Stimulated activated CD4-positive, alpha-beta T cell treated with anti-CD3 and anti-CD28 coated beads, Interleukin-4, amount 100 ng/mL, for 48 hours (primary cell): ENCODE results near the gene CELF6.
A peak's percentile ranks its signal among the peaks of the same experiment; 100 is the strongest.
"Not testable (repeated sequence)": the region's sequence is repeated elsewhere in the genome, so short reads cannot be mapped to it uniquely, and the experiment has no call there.

Source experiments
- DNase-seq, 2 donors: peaks; one replicate each; pipeline ENCODE4 v3.0.0-alpha.2; 2020; ENCODE audit warnings: low read depth in 2 of 2

CELF6 gene

GRCh38 chr15:72315706-72316370, 4.1 kb downstream of the CELF6 start:
- no peak for DNase-seq

DNA sequence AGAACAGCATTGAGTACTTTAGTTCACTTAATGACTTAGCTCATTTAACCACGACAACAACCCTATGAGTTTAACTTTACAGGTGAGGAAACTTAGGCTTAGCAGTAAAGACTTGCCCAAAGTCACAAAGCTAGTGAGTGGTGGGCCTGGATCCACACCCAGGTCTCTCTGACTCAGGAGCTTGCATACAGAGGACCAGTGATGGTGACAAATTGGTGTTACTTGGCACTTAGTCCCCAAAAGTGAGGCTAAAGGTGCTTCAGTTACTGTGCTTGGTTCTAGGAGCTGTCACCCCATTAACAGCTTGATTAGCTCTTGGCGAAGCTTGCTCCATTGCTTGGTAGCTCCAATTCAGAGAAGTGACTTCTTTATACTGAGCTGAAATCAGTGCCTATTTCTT, 6.1 kb downstream of the CELF6 start:
- no peak for DNase-seq

DNA sequence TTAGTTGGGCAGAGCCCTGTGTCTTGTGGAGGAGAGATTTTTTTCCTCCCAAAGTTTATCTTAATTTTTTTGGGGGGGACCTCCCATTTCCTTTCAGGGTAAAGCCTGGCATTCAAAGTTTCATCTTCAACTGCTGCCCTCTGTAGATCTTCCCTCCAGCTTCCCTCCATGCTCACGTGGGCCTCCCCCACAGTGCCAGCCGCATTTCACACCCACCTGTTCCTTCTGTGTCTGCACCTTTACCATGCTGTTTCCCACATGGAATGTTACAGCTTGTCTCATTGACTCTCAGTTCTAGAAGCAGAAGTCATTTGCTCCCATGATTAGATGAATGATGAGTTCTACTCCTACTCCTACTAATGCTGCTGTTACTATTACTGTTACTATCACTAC, 6.5 kb downstream of the CELF6 start:
- no peak for DNase-seq

DNA sequence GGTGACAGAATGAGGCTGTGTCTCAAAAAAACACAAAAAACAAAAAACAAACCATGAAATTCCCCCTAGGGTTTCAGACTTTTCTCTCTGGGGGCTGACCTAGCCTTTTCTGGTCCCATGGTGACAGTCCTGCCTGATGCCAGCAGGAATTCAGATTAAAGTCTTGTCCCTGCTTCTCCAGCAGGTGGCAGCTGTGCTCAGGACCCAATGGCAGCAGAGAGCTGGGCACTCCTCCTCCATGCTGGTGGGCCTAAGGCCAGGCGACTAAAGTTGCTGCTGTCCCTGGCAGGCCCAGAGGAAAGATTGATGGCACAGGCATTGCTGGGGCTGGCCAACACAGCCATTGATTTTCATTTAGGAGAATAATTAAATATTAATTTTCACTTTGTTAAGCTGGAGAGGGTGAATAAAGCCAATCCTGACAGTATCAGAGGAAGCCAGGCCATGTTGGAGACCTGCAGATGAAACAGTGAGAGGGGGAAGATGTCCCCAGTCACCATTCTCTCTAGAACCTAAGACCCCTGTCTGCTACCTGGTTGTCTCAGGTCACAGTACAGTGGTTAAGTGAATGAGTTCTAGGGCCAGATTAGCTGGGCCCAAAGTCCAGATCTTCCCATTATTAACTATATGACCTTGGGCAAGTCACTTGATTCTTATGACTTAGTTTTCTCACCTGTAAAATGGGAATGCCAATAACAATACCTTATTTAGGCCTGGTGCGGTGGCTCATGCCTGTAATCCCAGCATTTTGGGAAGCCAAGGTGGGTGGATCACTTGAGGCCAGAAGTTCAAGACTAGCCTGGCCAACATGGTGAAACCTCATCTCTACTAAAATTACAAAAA, 7.1 kb downstream of the CELF6 start:
- DNase-seq, result peak; percentile 40 to 48

DNA sequence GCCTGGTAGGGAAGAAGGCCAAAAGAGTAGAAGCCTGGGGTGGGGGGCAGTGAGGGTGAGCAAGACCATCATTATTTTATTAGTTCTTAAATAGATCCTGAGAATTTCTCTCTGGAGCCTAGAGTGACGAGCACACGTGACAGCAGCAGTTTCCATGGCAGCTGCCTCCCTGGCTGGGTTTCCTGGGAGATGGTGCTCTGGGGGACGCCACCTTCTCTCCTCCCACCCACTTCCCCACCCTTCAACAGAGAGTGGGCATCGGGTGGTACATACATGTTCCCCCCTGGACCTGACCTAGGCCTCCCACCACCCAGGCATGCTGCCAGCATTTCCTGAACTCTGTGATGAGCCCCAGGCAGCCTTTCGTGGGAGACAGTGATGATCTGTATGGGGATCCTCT, 12.9 kb downstream of the CELF6 start:
- DNase-seq, result no peak

DNA sequence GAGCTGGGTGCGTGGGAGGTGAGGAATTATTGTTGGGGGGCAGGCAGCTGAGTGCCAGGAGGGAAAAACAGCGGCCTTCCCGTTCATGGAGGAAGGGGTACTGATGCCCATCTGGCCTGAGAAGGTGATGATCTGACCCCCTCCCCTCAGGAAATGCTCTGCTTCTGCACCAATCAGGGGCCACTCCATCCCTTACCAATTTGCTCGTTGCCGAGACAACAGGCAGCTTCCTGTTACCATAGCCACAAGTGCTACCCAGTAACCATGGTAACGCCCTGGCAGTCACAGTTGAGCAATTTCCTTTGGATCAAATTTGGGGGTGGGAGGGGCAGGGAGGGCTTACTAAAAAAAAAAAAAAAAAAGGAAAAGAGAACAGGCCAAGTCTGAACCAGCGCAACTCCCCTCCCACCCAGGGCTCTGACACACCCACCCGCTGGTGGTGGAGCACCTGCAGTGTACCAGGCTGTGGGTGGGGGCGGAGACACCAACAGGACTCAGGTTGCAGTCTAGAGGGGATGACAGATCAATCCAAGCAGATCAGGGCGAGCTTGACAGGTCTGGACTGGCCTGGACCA, 13.7 kb downstream of the CELF6 start:
- peak in 1 of 2 donors; percentile 19 for DNase-seq

GRCh38 chr15:72304596-72304995, 15.4 kb downstream of the CELF6 start:
- no peak for DNase-seq

- no peak for DNase-seq
Observed at GRCh38 chr15:72302955-72303354, 17.0 kb downstream of the CELF6 start.

GRCh38 chr15:72289597-72290325, 30.2 kb downstream of the CELF6 start:
- no peak for DNase-seq

DNA sequence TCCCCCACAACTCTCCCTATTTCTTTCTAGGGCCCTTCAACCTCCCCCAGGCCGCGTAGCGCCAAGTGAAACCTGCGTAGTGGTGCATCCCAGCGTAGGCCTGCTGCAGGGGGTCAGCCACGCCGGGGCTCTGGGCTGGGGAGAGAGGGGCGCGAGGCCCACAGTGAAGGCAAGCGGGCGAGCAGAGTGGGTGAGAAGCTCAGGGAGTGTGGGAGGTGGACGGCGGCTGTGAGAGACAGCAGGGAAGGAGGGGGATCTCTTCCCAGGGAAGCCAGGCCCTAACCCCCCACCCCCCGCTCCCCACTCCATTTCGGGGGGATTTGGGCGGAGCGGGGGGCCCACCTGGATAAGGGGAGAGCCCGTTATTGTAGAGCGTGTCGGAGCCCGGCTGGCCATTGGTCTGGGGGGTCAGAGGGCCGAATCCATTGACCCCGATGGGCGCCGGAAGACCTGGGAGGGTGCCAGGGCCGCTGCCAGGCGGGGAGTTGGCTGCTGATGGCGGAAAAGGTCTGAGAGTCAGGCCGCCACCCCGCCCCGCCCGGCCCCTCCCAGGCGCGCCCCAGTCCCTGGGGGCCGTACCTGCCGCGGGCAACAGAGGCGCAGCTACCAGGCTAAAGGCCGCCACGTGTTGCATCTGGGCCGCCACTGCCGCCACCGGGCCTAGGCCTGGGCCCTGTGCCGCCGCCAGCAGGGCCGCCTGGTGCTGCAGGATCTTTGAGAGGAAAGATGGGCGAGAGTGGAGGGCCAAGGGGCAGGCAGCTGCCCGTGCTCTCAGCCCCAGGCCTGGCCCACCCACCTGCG, 31.0 kb downstream of the CELF6 start:
- no peak for DNase-seq

- peak; percentile 39 to 40 for DNase-seq
Observed at GRCh38 chr15:72285927-72286516, 33.9 kb downstream of the CELF6 start.

DNA sequence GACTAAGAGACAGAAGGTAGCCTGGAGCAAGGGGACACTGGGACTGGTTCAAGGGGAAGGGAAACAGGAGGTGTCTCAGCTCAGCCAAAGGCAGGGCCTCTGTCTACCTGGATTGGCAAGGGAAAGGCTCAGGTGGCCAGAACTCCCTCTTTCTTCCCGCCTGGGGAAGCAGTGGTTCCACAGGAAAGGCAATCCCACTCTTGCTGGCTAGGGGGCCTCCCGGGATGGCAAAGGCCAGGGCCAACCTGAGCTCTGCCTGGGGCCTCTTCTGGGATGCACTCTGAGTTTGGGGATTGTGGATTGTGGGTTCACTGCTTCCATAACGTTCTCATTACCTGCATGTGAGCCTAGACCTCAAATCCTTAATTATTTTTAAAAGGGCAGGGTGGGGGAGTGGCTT, 34.6 kb downstream of the CELF6 start:
- DNase-seq, result no peak

- no peak for DNase-seq
Observed at GRCh38 chr15:72284781-72285180, 35.2 kb downstream of the CELF6 start.

GRCh38 chr15:72281713-72282112, 38.2 kb downstream of the CELF6 start:
- DNase-seq, result no peak

GRCh38 chr15:72280751-72281150, 39.2 kb downstream of the CELF6 start:
- DNase-seq, result no peak

GRCh38 chr15:72278737-72279136, 41.2 kb downstream of the CELF6 start:
- DNase-seq, result no peak

DNA sequence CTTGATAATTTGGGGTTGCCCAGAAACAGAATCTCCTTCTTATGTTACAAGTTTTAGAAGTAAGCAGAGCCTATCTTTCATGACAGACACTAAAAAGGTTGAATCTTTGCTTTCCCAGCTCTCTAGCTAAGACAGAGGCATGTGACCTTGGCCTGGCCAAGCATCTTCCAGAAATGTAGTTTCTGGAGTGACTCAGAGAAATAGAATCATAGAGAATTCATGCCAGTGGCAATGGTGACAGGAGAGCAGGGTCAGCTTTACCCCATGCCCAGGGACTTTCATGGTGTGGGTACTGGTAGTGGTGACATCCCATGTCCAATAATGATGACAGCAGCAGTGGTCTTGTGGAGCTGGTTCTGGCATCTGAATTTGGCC, 43.6 kb downstream of the CELF6 start:
- DNase-seq, result no peak

DNA sequence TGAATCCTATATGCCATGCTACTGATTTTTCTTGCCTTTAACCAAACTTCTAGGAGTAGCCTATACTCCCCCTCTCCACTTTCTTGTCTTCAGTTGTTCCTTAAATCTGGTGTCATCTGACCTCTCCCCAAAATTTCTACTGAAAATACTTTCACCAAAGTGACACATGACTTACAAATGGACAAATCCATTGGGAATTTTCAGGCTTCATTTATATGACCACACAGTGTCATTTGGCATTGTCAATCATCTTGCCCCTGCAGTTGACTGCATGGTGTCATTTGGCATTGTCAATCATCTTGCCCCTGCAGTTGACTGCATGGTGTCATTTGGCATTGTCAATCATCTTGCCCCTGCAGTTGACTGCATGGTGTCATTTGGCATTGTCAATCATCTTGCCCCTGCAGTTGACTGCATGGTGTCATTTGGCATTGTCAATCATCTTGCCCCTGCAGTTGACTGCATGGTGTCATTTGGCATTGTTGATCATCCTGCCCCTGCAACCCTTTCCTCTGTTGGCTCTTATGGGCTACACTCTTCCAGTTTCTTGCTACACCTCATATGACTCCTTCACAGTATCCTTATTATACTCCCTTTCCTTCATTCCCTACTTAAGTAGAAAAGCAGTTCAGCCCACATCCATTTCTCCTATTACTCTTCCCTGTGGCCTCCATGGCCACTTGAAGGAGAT, 44.2 kb downstream of the CELF6 start:
- not testable (repeated sequence) for DNase-seq

- no peak for DNase-seq
Observed at GRCh38 chr15:72272997-72273352, 47.0 kb downstream of the CELF6 start.

DNA sequence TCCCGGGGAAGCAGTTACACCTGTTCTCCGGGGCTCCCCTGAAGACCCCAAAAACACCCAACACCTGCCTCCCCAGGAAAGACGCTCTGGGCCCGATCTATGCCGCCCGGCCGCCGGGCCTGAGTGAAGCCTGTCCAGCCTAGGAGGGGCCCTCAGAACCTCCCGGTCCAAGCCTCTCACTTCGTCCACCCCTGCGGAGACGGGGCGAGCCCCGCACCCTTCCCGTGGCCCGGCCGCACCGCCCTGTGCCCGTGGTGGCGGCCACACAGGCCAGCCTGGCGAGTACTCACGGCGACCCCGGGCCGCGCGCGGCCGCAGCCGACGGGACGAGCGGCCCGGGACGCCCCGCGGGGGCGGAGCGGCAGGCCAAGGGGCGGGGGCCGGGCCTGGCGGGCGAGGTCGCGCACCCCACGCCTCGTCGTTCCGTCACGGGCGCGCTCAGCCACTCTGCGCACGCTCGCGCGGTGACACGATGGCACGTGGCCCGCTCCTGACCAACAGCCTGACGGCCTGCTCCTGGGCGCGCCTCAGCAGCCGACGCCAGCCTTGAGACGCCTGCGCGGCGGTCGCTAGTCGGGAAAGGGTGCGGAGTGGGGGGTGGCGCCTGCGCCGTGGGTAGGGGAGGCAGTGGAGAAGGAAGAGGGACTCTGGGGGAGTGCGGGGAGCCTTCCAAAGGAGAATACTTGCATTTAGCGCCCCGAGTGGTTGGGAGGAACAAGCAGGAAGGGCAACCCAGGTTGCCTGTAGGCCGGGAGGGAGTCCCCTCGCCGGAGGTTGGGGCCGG, 47.6 kb downstream of the CELF6 start, which contains the start of gene PARP6:
PARP6 (minus strand) TSS at position 342 of the 784 bp plus-strand sequence. CDS start 5,077 bp downstream, outside the sequence.
- peak; percentile 94 to 98 for DNase-seq
